HEK293 (cell line): ENCODE data around the gene OR10J1.

Experiments used
- CTCF ChIA-PET: fragments of 350-600 bp; formaldehyde crosslinking; extraction: SDS; loops from one replicate; lab custom pipeline; 2021; ENCODE audit warnings: antibody characterized with exemption; lab: Yijun Ruan, JAX
- POLR2A ChIA-PET: fragments of 300-600 bp; formaldehyde crosslinking; extraction: SDS; loops from one replicate; lab custom pipeline; 2020; ENCODE audit warnings: antibody characterized with exemption, inconsistent platforms; lab: Yijun Ruan, JAX
- H3K27ac ChIP-seq: fragments of 200-500 bp; sonication (Bioruptor generic); 2 replicates; pipeline ENCODE4 v1.5.1; 2014; ENCODE audit warnings: low read depth, low read length, control low read depth, inconsistent platforms; ENCODE audit errors: extremely low read depth
- H3K36me3 ChIP-seq, 2 experiments: fragments of 200-500 bp in 1 of 2; sonication (Bioruptor generic) in 1 of 2; 1 replicate in 1 of 2; 2 replicates in 1 of 2; pipeline ENCODE4 v1.5.1; 2014 to 2017; ENCODE audit warnings: inconsistent platforms in 2 of 2, low read length in 2 of 2; ENCODE audit not compliant: control insufficient read depth in 2 of 2, insufficient read depth in 1 of 2
- H3K4me1 ChIP-seq: fragments of 200-500 bp; sonication (Bioruptor generic); 2 replicates; pipeline ENCODE4 v1.5.1; 2014; ENCODE audit warnings: mild to moderate bottlenecking, low read length, inconsistent platforms; ENCODE audit not compliant: control insufficient read depth, insufficient read depth
- H3K4me3 ChIP-seq: 2 replicates; pipeline ENCODE4 v1.5.1; 2011; ENCODE audit warnings: low read depth, mild to moderate bottlenecking, control low read depth, low read length, moderate library complexity
- H3K9me3 ChIP-seq: fragments of 200-500 bp; sonication (Bioruptor generic); 2 replicates; pipeline ENCODE4 v1.5.1; 2014; ENCODE audit warnings: low read depth, low read length, inconsistent platforms; ENCODE audit not compliant: control insufficient read depth, insufficient read depth
- PRDM1 ChIP-seq: fragments of 450-650 bp; formaldehyde crosslinking; IDR thresholded peaks from 2 replicates; pipeline ENCODE4; 2016; ENCODE audit warnings: missing biosample characterization, missing genetic modification characterization
- TCF7L2 ChIP-seq: IDR thresholded peaks from 2 replicates; pipeline ENCODE4 v1.6.1; 2011; ENCODE audit warnings: low read depth, mild to moderate bottlenecking, inconsistent platforms, low read length, moderate library complexity, borderline replicate concordance
- YY2 ChIP-seq: fragments of 450-650 bp; formaldehyde crosslinking; IDR thresholded peaks from 2 replicates; pipeline ENCODE4 v1.5.1; 2016; ENCODE audit warnings: missing biosample characterization, missing genetic modification characterization
- ZBTB20 ChIP-seq: fragments of 450-650 bp; formaldehyde crosslinking; IDR thresholded peaks from 2 replicates; pipeline ENCODE4 v1.5.1; 2016; ENCODE audit warnings: missing biosample characterization, missing genetic modification characterization
- ZIC2 ChIP-seq: fragments of 450-650 bp; formaldehyde crosslinking; IDR thresholded peaks from 2 replicates; pipeline ENCODE4 v1.5.1; 2016; ENCODE audit warnings: missing biosample characterization, missing genetic modification characterization
- ZNF18 ChIP-seq: fragments of 450-650 bp; formaldehyde crosslinking; IDR thresholded peaks from 2 replicates; pipeline ENCODE4 v1.5.1; 2016; ENCODE audit warnings: missing biosample characterization, missing genetic modification characterization
- ZNF221 ChIP-seq: fragments of 450-650 bp; formaldehyde crosslinking; IDR thresholded peaks from 2 replicates; pipeline ENCODE4 v1.5.1; 2017; ENCODE audit warnings: missing biosample characterization, missing genetic modification characterization, borderline replicate concordance
- ZNF274 ChIP-seq, 2 experiments: fragments of 200-500 bp in 1 of 2; fragments of 450-650 bp in 1 of 2; sonication (Bioruptor generic) in 1 of 2; formaldehyde crosslinking in 1 of 2; IDR thresholded peaks; 2 replicates each; pipeline versions ENCODE4 v1.5.1 to v1.6.1; 2014 to 2016; ENCODE audit warnings: borderline replicate concordance in 1 of 2, inconsistent platforms in 1 of 2, low read length in 1 of 2, missing biosample characterization in 1 of 2, missing genetic modification characterization in 1 of 2
- ZNF335 ChIP-seq: fragments of 450-650 bp; formaldehyde crosslinking; conservative IDR thresholded peaks from 2 replicates; pipeline ENCODE4 v1.5.1; 2016; ENCODE audit warnings: missing biosample characterization, missing genetic modification characterization
- ZNF37A ChIP-seq: fragments of 450-650 bp; IDR thresholded peaks from 2 replicates; pipeline ENCODE4 v1.5.1; 2018; ENCODE audit warnings: missing biosample characterization, missing genetic modification characterization
- ZNF518A ChIP-seq: fragments of 450-650 bp; formaldehyde crosslinking; conservative IDR thresholded peaks from 2 replicates; pipeline ENCODE4 v1.5.1; 2016; ENCODE audit warnings: low read depth, missing biosample characterization, missing genetic modification characterization
- ZNF555 ChIP-seq: fragments of 450-650 bp; formaldehyde crosslinking; conservative IDR thresholded peaks from 2 replicates; pipeline ENCODE4 v1.5.1; 2017; ENCODE audit warnings: missing biosample characterization, mild to moderate bottlenecking, missing genetic modification characterization, inconsistent platforms
- ZNF670 ChIP-seq: fragments of 450-650 bp; formaldehyde crosslinking; IDR thresholded peaks from 2 replicates; pipeline ENCODE4 v1.5.1; 2016; ENCODE audit warnings: missing biosample characterization, missing genetic modification characterization, low read depth
- ZNF76 ChIP-seq: fragments of 450-650 bp; formaldehyde crosslinking; IDR thresholded peaks from 2 replicates; pipeline ENCODE4; 2016; ENCODE audit warnings: low read depth, missing biosample characterization, missing genetic modification characterization, borderline replicate concordance
- TF ChIP-seq, protein P1 (sequence below): fragments of 450-650 bp; formaldehyde crosslinking; IDR thresholded peaks from 2 replicates; pipeline ENCODE4 v1.5.1; 2016; ENCODE audit warnings: missing biosample characterization, missing genetic modification characterization, borderline replicate concordance
- TF ChIP-seq, protein P2 (sequence below): fragments of 450-650 bp; formaldehyde crosslinking; IDR thresholded peaks from 2 replicates; pipeline ENCODE4 v1.5.1; 2016; ENCODE audit warnings: missing biosample characterization, missing genetic modification characterization
- TF ChIP-seq, protein P3 (sequence below): fragments of 450-650 bp; formaldehyde crosslinking; IDR thresholded peaks from 2 replicates; pipeline ENCODE4 v1.5.1; 2016; ENCODE audit warnings: missing biosample characterization, missing genetic modification characterization

Gene OR10J1

GRCh38 chr1:159442428-159442827 lies 2.9 kb downstream of the OR10J1 start (continued):
- TF ChIP-seq, protein P1, sequence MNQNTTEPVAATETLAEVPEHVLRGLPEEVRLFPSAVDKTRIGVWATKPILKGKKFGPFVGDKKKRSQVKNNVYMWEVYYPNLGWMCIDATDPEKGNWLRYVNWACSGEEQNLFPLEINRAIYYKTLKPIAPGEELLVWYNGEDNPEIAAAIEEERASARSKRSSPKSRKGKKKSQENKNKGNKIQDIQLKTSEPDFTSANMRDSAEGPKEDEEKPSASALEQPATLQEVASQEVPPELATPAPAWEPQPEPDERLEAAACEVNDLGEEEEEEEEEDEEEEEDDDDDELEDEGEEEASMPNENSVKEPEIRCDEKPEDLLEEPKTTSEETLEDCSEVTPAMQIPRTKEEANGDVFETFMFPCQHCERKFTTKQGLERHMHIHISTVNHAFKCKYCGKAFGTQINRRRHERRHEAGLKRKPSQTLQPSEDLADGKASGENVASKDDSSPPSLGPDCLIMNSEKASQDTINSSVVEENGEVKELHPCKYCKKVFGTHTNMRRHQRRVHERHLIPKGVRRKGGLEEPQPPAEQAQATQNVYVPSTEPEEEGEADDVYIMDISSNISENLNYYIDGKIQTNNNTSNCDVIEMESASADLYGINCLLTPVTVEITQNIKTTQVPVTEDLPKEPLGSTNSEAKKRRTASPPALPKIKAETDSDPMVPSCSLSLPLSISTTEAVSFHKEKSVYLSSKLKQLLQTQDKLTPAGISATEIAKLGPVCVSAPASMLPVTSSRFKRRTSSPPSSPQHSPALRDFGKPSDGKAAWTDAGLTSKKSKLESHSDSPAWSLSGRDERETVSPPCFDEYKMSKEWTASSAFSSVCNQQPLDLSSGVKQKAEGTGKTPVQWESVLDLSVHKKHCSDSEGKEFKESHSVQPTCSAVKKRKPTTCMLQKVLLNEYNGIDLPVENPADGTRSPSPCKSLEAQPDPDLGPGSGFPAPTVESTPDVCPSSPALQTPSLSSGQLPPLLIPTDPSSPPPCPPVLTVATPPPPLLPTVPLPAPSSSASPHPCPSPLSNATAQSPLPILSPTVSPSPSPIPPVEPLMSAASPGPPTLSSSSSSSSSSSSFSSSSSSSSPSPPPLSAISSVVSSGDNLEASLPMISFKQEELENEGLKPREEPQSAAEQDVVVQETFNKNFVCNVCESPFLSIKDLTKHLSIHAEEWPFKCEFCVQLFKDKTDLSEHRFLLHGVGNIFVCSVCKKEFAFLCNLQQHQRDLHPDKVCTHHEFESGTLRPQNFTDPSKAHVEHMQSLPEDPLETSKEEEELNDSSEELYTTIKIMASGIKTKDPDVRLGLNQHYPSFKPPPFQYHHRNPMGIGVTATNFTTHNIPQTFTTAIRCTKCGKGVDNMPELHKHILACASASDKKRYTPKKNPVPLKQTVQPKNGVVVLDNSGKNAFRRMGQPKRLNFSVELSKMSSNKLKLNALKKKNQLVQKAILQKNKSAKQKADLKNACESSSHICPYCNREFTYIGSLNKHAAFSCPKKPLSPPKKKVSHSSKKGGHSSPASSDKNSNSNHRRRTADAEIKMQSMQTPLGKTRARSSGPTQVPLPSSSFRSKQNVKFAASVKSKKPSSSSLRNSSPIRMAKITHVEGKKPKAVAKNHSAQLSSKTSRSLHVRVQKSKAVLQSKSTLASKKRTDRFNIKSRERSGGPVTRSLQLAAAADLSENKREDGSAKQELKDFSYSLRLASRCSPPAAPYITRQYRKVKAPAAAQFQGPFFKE: no peak
- no peak for TF ChIP-seq PRDM1 (tag by site-specific recombination)
- TF ChIP-seq, all 188 proteins: peak for 0

DNA sequence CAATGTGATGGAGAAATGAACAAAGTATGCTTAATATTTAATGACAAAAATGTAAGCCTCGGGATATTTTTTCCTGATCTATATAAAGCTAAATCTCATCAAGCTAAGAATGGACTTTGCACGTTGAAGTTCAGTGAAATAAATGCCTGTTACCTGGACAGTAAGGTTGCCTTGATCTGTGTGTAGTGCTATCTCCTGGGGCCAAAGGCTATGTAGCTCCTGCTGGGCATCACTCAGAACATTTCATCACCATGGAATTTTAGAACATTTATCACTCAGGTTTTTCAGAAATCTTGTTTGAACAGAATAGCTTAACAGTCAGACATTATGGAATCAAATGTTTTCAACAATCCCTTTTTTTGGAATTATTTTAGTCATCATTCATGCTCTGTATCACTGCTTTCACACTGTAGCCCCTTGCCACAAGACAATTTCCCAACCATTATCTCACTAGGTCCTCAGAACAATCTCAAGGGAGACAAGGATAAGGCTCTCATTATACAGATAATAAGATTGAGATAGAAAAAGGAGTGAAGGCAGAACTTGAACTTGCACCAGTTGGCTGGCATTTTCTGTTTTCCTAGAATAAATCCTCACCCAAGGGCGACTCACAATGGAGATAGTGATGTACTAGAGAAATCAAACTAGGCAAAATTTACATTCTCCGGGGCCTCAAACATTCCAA lies 3.7 kb downstream of the OR10J1 start:
- TF ChIP-seq ZNF335 (no peak), ZNF18 (tag by site-specific recombination) (no peak), ZNF221 (no peak), ZNF76 (tag by site-specific recombination) (no peak), ZBTB20 (tag by site-specific recombination) (no peak), ZNF274 (IDR thresholded peaks at IDR 0.05; ENCODE audit: low read length) (no peak), ZNF274 (tag by site-specific recombination; IDR thresholded peaks at IDR 0.05; ENCODE audit: borderline replicate concordance) (no peak), ZNF518A (tag by site-specific recombination) (no peak), TCF7L2 (no peak), ZNF670 (no peak), ZNF37A (tag by site-specific recombination) (no peak), YY2 (tag by site-specific recombination) (no peak), ZNF555 (no peak), ZIC2 (tag by site-specific recombination) (no peak)
- TF ChIP-seq, protein P2, sequence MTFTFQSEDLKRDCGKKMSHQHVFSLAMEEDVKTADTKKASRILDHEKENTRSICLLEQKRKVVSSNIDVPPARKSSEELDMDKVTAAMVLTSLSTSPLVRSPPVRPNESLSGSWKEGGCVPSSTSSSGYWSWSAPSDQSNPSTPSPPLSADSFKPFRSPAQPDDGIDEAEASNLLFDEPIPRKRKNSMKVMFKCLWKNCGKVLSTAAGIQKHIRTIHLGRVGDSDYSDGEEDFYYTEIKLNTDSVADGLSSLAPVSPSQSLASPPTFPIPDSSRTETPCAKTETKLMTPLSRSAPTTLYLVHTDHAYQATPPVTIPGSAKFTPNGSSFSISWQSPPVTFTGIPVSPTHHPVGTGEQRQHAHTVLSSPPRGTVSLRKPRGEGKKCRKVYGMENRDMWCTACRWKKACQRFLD (tag by site-specific recombination): no peak
- TF ChIP-seq, protein P3, sequence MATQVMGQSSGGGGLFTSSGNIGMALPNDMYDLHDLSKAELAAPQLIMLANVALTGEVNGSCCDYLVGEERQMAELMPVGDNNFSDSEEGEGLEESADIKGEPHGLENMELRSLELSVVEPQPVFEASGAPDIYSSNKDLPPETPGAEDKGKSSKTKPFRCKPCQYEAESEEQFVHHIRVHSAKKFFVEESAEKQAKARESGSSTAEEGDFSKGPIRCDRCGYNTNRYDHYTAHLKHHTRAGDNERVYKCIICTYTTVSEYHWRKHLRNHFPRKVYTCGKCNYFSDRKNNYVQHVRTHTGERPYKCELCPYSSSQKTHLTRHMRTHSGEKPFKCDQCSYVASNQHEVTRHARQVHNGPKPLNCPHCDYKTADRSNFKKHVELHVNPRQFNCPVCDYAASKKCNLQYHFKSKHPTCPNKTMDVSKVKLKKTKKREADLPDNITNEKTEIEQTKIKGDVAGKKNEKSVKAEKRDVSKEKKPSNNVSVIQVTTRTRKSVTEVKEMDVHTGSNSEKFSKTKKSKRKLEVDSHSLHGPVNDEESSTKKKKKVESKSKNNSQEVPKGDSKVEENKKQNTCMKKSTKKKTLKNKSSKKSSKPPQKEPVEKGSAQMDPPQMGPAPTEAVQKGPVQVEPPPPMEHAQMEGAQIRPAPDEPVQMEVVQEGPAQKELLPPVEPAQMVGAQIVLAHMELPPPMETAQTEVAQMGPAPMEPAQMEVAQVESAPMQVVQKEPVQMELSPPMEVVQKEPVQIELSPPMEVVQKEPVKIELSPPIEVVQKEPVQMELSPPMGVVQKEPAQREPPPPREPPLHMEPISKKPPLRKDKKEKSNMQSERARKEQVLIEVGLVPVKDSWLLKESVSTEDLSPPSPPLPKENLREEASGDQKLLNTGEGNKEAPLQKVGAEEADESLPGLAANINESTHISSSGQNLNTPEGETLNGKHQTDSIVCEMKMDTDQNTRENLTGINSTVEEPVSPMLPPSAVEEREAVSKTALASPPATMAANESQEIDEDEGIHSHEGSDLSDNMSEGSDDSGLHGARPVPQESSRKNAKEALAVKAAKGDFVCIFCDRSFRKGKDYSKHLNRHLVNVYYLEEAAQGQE (tag by site-specific recombination): no peak
- no peak overlapping the region for H3K27ac ChIP-seq
- H3K4me1 ChIP-seq: no peaks in the 10 kb centered on the region
- H3K4me3 ChIP-seq: no peak overlapping the region
- H3K36me3 ChIP-seq: no peaks in the 10 kb centered on the region
- ChIA-PET CTCF (no interaction called here), POLR2A (no interaction called here)
- no peaks in the 10 kb centered on the region for H3K9me3 ChIP-seq
